ENCODE data around the gene SPRY2. TPM values are rescaled to one million over a fixed set of nuclear protein-coding genes. Genes with fewer than 3 reads are reported as not detected.
A peak's percentile ranks its signal among the peaks of the same experiment; 100 is the strongest.

SPRY2 gene
- total and polyA plus RNA-seq, 2 of the 13 experiments (the other 11 are each of a cell fraction or from before 2014, with no cell fraction given), result 7.4 to 25.1 TPM

- peak; percentile 79; the same call in 1 of the 2 replicates for TF ChIP-seq ZNF800 (CRISPR knock-in tag; IDR thresholded peaks at IDR 0.05)
- no peak for TF ChIP-seq KAT2B (IDR thresholded peaks at IDR 0.05; ENCODE audit: borderline replicate concordance, low read depth, low read length)
- no peak for TF ChIP-seq TBP (CRISPR knock-in tag; IDR thresholded peaks at IDR 0.05)
- TF ChIP-seq BCLAF1 (IDR thresholded peaks at IDR 0.05), result no peak
- TF ChIP-seq ZNF44 (CRISPR knock-in tag; IDR thresholded peaks at IDR 0.05), result no peak
- peak; percentile 38; the same call in 1 of the 2 replicates for TF ChIP-seq ZSCAN21 (CRISPR knock-in tag; IDR thresholded peaks at IDR 0.05; ENCODE audit: borderline replicate concordance)
- TF ChIP-seq HCFC1 (IDR thresholded peaks at IDR 0.05; ENCODE audit: low read depth, low read length), result no peak
- no peak for TF ChIP-seq PLRG1 (conservative IDR thresholded peaks at IDR 0.05)
- TF ChIP-seq ZNF274 (CRISPR knock-in tag; IDR thresholded peaks at IDR 0.05), result no peak; the same call in 1 of the 2 replicates
- no peak for TF ChIP-seq NONO (IDR thresholded peaks at IDR 0.05)
- TF ChIP-seq NONO (CRISPR knock-in tag; conservative IDR thresholded peaks at IDR 0.05), result peak; percentile 60; the same call in 1 of the 2 replicates
- TF ChIP-seq TCF12 (IDR thresholded peaks at IDR 0.05), result no peak
- TF ChIP-seq TCF12 (CRISPR knock-in tag; IDR thresholded peaks at IDR 0.05), result peak; percentile 28; the same call in 1 of the 2 replicates
- peak; percentile 90 for TF ChIP-seq ZNF746 (CRISPR knock-in tag; IDR thresholded peaks at IDR 0.05)
- TF ChIP-seq ZNF546 (CRISPR knock-in tag; conservative IDR thresholded peaks at IDR 0.05), result no peak
- no peak for TF ChIP-seq EHMT2 (IDR thresholded peaks at IDR 0.05; ENCODE audit: borderline replicate concordance, low read depth, low read length)
- peak; percentile 31; the same call in 1 of the 2 replicates for TF ChIP-seq MXD3 (CRISPR knock-in tag; IDR thresholded peaks at IDR 0.05)
- TF ChIP-seq KDM4B (CRISPR knock-in tag; IDR thresholded peaks at IDR 0.05), result no peak
- TF ChIP-seq FOSL2 (CRISPR knock-in tag; IDR thresholded peaks at IDR 0.05), result peak; percentile 44
- peak; percentile 72 for TF ChIP-seq ZNF687 (CRISPR knock-in tag; IDR thresholded peaks at IDR 0.05)
- TF ChIP-seq KLF16 (CRISPR knock-in tag; IDR thresholded peaks at IDR 0.05), result peak in 1 of 2 experiments; percentile 52; a peak in 1 of 4 replicates
- TF ChIP-seq ATF1 (CRISPR knock-in tag; IDR thresholded peaks at IDR 0.05), result no peak
- TF ChIP-seq NFIC (IDR thresholded peaks at IDR 0.05; ENCODE audit: low read length), result no peak
Observed at GRCh38 chr13:80341101-80341755, at the start of gene SPRY2 (continued).

Data from HepG2 (cell line).